ENCODE results near the gene HSF4. TPM values are rescaled to one million over a fixed set of nuclear protein-coding genes. Genes with fewer than 3 reads are reported as not detected.

The HSF4 gene
- total RNA-seq, 4 donors from 2014 or later, result 17.3 to 44.3 (median 35.1) TPM

DNA sequence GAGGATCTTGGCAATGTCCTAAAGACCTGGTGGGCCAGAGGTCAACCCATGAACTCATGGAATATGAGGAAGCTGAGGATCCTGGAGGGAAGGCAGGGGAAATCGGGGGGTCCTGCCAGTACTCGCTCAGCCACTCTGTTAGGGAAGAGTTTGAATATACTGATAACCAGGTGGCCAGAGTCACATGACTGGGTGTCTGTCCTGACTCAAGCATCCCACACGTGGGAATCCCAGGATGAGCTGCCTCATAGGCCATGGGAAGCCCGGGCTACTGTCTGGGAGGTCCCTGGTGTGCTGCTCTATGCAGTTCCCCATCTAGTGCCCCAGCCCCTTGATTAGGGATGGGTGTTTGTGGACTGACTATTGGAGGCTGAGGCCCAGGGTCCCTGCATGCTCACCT is 23.8 kb downstream of the HSF4 start:
- TF ChIP-seq, protein P1, sequence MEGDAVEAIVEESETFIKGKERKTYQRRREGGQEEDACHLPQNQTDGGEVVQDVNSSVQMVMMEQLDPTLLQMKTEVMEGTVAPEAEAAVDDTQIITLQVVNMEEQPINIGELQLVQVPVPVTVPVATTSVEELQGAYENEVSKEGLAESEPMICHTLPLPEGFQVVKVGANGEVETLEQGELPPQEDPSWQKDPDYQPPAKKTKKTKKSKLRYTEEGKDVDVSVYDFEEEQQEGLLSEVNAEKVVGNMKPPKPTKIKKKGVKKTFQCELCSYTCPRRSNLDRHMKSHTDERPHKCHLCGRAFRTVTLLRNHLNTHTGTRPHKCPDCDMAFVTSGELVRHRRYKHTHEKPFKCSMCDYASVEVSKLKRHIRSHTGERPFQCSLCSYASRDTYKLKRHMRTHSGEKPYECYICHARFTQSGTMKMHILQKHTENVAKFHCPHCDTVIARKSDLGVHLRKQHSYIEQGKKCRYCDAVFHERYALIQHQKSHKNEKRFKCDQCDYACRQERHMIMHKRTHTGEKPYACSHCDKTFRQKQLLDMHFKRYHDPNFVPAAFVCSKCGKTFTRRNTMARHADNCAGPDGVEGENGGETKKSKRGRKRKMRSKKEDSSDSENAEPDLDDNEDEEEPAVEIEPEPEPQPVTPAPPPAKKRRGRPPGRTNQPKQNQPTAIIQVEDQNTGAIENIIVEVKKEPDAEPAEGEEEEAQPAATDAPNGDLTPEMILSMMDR (IDR thresholded peaks at IDR 0.05; ENCODE audit: low read depth), result no peak

DNA sequence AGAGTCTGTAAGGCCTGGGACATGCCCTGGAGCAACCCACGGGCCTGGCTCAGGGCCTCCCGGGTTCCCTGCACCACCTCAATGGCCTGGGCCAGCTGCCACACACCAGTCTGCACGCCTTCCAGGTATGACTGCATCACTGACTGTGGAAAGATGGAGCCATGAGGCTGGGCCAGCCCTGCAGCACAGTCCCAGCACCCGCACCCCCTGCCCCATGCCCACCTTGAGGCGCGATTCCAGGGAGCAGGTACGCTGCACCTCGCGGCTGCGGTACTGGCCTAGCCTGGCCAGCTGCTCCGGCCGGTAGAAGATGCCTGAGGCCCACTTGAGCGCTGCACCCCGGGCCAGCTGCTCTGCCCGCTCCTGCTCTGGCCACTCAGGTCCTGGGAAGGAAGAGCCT is 24.3 kb downstream of the HSF4 start:
- TF ChIP-seq, protein P1 (IDR thresholded peaks at IDR 0.05; ENCODE audit: low read depth), result no peak

DNA sequence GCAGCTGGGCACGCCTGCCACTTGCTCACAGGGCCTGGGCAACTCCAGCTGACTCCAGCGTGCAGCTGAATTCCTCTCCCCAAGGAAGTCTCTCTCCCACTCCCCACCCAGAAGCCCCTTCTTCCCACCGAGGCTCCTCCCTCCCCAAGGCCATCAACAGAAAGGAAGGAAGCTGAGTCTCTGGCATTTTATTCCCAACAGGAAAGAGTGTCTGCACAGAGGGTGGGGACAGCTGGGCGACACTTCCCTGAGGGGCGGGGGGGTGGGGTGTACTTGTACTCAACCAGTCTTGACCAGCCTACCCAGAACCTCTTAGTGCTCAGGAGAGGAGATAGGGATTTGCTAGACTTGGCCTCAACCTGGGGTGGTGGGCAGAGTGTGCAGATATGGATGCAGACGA is 25.5 kb downstream of the HSF4 start, which contains the start of gene EXOC3L1:
EXOC3L1 (minus strand) TSS at position 96 of the 400 bp plus-strand sequence. CDS start 460 bp downstream, outside the sequence.
- TF ChIP-seq, protein P1 (IDR thresholded peaks at IDR 0.05; ENCODE audit: low read depth), result no peak

DNA sequence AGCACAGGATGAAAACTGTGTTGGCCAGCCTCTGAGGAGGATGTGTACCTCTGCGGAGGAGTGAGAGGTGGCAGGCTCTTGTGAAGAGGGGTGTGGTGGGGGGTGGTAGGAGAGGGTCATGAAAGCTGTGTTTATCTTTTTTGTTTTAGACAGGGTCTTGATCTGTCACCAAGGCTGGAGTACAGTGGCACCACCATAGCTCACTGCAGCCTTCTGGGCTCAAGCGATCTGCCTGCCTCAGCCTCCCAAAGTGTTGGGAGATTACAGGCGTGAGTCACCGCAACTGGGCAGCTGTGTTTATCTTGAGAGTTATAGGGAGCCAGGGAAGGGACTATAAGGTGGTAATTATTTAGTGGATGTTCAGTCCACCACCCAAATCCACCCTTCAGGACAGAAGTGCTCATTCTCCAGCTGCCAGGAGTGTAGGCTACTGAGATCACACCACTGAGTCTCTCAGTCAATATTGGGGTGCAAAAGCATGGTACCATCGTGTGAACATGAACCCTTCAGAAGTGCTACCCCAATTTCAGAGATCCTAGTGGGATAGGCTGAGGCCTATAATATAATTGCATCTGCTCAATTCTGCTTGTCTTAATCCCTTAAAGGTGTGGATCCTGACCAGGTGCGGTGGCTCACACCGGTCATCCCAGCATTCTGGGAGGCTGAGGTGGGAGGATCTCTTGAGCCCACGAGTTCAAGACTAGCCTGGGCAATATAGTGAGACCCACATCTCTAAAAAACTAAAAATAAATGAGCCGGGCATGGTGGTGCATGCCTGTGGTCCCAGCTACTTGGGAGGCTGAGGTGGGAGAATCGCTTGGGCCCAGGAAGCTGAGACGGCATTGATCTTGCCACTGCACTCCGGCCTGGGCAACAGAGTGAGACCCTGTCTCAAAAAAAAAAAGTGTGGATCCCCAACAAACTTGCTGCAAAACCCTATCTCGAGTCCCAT is 26.2 kb downstream of the HSF4 start:
- TF ChIP-seq, protein P1 (IDR thresholded peaks at IDR 0.05; ENCODE audit: low read depth), result no peak

DNA sequence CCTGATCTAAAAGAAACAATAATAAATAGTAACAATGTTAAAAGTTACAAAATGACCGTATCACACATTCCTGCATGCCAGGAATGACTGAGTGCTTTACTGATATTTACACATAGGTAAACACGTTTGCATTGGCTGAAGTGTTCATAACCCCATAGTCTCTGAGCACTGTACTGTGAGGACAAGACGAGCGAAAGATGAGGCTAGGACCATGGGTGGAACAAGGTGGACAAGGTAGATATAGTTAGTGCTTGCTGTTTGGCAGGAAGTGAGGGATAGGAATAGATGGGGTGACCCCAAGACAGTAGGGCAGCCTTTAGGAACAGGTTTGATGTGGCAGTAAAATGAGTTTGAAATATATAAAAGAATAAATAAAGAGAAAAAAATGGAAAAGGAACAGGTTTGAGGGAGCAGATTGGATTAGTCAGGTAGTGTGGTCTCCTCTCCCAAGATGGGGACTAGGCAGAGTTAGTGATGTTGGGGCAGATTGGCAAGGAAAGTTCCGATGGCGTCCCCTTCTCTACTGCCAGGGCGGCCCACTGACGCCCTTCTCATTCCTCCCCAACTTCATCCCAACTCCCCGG is 27.0 kb downstream of the HSF4 start:
- TF ChIP-seq, protein P1 (IDR thresholded peaks at IDR 0.05; ENCODE audit: low read depth), result no peak

DNA sequence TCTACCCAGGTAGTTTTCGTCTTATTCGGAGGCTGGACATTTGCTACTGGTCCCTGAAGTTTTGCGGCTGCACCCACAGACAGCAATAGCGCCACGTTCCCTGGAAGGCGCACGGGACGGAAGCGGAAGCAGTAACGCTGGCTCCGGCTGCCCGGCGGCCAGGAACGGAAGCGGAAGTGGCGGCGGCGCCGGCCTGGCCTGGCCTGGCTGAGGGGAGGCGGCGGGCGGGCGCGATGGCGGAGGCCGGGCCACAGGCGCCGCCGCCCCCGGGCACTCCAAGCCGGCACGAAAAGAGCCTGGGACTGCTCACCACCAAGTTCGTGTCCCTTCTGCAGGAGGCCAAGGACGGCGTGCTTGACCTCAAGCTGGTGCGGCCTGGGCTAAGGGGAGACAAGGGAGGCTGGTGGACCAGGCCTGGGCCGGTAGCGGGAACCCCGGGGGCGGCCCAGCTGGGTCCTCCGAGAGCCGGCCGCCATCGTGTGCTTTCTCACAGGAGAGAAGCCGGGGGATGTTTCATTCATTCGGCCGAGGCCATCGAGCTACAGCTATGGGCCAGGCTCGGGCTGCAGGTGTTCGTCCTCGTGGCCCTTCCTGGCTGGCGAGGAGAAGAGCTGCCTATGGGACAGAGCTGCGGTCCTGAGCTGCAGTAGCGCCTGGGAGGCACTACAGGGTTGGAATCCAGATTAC is 27.6 kb downstream of the HSF4 start, which contains the start of gene E2F4:
E2F4 (plus strand) TSS at position 161 of the 687 bp plus-strand sequence; CDS start at position 234, 73 bp downstream.
- TF ChIP-seq, protein P1 (IDR thresholded peaks at IDR 0.05; ENCODE audit: low read depth), result no peak
